ENCODE data around the gene PACSIN3.
A peak's percentile ranks its signal among the peaks of the same experiment; 100 is the strongest.
"Not testable (repeated sequence)": the region's sequence is repeated elsewhere in the genome, so short reads cannot be mapped to it uniquely, and the experiment has no call there.

PACSIN3 gene

DNA sequence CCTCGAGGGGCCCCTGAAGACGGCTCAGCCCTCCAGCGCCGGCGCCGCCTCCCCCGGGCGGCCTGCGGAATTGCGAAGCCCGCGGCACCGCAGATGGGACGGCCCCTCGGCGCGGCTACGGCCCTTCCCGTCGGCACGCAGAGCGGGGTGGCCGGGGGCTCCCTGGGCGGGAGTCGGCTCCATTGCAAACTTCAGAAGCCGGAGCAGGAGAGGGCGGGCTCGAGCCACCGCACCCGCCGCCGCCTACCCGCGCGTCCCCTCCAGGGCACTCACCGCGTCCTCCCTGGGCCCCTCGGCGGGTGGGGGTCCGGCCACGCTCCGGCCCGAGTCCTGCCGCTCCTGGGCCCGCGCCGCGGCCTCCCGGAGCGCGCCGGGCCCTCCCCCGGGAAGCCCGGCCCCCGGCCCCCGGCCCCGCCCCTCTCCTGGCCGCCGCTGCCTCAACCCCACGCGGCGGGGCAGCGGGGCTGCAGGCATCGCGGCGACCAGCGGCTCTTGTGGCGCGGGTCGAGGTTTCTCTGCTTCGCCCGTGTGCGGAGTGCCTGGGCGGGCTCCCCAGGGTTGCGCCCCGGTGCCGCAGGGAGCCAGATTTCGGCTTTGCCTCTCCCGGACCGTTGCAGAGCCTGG, at the start of gene PACSIN3:
Gene PACSIN3, minus strand, starts transcription at position 359 of the 624 bp plus-strand sequence. CDS start 3,707 bp downstream, outside the sequence.
- peak in 1 of 3 experiments; percentile 52 for DNase-seq (ENCODE audit: low read depth in 3 of 3)

- no peak for DNase-seq (ENCODE audit: low read depth in 3 of 3)
Observed at GRCh38 chr11:47235163-47235562, 48.9 kb upstream of the PACSIN3 start.

GRCh38 chr11:47234669-47235100, 48.5 kb upstream of the PACSIN3 start:
- peak in 1 of 3 experiments; percentile 41 for DNase-seq (ENCODE audit: low read depth in 3 of 3)

DNA sequence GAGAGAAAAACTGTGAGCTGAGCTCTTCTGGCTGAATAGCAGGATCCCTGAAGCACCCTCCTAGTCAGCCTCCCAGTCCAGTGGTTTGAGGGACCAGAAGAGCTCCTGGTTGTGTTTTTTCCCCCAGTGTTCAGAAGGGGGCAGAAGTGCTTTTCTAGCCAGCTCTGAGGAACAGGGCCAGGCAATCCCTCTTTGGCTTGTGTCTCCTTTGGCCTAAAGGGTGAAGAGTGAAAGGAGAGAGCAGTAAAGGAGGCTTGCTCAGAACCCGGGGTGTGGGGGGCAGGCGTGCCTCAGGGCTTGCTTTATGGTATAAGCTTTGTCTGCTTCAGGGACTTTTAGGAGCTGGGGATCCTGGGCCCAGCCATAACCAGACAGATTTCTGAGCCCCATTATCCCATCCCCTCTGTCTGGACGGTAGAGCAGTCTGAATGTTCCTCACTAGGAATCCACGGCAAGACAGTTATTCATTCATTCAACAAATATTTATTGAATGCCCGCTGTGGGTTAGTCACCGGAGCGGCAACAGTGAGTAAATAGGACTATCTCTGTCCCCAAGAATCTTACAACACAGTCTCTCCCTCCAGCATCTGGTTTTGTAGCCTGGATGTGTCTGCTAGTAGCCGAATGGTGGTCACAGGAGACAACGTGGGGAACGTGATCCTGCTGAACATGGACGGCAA, 47.9 kb upstream of the PACSIN3 start:
- DNase-seq (ENCODE audit: low read depth in 3 of 3): no peak

DNA sequence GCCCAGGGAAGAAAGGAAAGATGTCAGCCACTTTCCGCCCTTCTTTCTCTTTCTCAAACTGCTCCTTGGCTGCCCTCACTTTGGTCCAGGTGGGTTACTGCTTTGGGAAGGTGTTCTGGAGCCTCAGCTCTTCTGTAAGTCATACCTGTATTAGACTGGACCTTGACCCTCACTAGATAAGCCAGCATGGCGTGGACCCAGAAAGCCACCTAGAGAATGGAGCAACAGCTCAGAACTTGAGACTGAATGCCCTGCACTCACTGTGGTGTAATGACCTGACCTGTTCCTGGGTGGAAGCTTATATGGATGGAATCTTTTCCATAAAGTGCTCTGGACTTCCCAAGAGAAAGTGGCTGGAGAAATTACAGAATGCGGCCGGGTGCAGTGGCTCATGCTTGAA, 46.8 kb upstream of the PACSIN3 start:
- DNase-seq (ENCODE audit: low read depth in 3 of 3): no peak

DNA sequence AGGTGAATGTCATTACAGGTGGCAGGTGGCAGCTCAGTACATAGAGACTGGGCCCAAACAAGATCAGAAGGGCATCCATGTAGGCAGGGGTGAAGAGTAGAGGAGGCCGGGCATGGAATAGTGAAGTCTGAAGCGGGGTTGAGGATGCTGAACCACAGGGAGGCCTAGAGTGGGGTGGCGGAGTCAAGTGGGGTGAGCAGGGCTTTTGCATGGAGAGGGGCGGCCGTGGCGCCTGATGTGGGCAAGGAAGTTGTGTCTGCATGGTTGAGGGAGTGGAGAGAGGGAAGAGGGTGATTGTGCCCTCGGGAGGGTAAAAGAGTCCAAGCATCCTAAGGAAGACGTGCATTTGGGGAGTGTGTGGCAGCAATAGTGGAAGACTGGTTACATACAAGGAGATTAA, 42.9 kb upstream of the PACSIN3 start:
- no peak for DNase-seq (ENCODE audit: low read depth in 3 of 3)

DNA sequence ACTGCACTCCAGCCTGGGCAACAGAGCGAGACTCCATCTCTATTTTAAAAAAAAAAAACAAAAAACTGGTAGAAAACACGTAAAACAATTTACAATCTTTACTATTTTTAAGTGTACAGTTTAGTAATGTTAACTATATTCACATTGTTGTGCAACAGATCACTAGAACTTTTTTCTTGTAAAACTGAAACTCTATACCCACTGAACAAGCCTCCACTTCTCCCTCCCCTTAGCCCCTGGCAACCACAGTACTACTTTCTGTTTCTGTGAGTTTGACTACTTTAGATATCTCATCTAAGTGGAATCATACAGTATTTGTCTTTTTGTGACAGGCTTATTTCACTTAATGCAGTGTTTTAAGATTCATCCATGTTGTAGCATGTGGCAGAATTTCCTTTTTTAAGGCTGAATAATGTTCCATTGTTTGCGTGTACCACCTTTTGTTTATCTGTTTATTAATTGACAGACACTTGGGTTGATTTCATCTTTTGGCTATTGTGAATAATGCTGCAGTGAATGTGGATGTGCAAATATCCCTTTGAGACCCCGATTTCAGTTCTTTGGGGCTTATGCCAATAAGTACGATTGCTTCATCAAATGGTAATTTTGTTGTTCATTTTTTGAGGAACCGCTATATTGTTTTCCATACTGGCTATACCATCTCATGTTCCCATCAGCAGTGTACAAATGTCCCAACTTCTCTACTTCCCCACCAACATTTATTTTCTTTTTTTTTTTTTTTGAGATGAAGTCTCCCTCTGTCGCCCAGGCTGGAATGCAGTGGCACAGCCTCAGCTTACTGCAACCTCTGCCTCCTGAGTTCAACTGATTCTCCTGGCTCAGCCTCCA, 39.5 kb upstream of the PACSIN3 start:
- no peak for DNase-seq (ENCODE audit: low read depth in 3 of 3)

- no peak for DNase-seq (ENCODE audit: low read depth in 3 of 3)
Observed at GRCh38 chr11:47222696-47223095, 36.5 kb upstream of the PACSIN3 start.

GRCh38 chr11:47220401-47220821, 34.2 kb upstream of the PACSIN3 start:
- no peak for DNase-seq (ENCODE audit: low read depth in 3 of 3)

- DNase-seq (ENCODE audit: low read depth in 3 of 3): peak; percentile 46 to 56 (median 47)
Observed at GRCh38 chr11:47216121-47216798, 30.0 kb upstream of the PACSIN3 start.

DNA sequence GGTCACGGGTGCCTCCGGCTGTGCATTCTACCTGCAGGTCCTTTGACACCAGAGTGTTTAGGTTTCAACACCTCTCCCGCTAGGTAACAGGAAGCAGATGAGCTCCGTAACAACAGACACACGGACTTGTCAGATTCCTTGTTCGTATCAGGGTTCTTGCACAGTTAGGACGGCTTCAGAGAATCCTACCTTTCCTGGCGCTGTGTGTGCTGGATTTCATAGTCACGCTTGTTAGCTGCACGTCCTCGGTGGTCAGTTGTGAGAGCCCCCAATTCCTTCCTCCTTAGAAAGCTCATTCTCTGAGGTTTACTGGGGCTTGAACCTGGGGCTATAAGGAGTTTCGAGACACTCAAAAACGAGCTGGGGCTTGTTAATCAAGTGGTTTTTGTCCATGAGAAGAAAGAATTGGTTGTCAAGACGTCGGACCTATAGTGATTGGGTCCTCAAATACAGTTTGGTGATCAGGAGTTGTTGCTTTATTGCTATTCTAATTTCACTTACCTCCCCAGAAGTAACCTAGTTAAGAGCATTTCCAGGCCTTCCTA, 29.2 kb upstream of the PACSIN3 start:
- DNase-seq (ENCODE audit: low read depth in 3 of 3): no peak

- peak; percentile 66 to 74 (median 70) for DNase-seq (ENCODE audit: low read depth in 3 of 3)
Observed at GRCh38 chr11:47213950-47214565, 27.8 kb upstream of the PACSIN3 start.

GRCh38 chr11:47212938-47213337, 26.7 kb upstream of the PACSIN3 start:
- DNase-seq (ENCODE audit: low read depth in 3 of 3): no peak

GRCh38 chr11:47208628-47209027, 22.4 kb upstream of the PACSIN3 start:
- DNase-seq (ENCODE audit: low read depth in 3 of 3): no peak

GRCh38 chr11:47208008-47208552, 21.8 kb upstream of the PACSIN3 start:
- not testable (repeated sequence) for DNase-seq (ENCODE audit: low read depth in 3 of 3)

DNA sequence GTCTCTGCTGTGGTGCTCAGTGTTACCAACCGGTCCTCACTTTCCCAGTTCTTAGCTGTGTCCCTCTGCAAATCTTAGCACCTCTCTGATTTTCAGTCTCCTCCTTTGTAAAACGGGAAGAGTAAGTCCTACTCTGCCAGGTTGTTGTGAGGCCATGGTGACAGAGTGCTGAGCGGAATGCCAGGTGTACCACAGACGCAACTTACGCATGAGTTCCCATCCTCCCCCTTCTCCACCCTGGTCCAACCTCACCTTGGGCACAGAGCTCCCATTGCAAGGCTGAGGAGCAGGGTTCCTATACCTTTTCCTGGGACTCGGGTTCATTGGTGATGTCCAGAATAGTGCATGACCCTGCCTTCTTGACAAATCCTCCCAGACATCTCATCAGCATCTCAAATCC, 21.2 kb upstream of the PACSIN3 start:
- DNase-seq (ENCODE audit: low read depth in 3 of 3): no peak

DNA sequence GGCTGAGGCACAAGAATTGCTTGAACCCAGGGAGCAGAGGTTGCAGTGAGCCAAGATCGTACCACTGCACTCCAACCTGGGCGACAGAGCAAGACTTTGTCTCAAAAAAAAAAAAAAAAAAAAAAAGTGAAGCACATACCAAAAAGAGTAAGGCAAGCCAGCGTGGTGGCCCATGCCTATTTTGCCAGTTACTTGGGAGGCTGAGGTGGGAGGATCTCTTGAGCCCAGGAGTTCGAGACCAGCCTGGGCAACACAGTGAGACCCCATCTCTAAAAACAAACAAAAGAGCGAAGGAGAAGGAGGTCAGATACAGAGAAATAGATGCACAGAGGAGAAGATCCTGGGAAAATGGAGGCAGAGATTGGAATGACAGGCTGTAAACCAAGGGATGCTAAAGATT, 20.3 kb upstream of the PACSIN3 start:
- DNase-seq (ENCODE audit: low read depth in 3 of 3): not testable (repeated sequence)

- DNase-seq (ENCODE audit: low read depth in 3 of 3): no peak
Observed at GRCh38 chr11:47204637-47204989, 18.4 kb upstream of the PACSIN3 start.

GRCh38 chr11:47202576-47202975, 16.3 kb upstream of the PACSIN3 start:
- DNase-seq (ENCODE audit: low read depth in 3 of 3): no peak

- no peak for DNase-seq (ENCODE audit: low read depth in 3 of 3)
Observed at GRCh38 chr11:47201015-47201414, 14.8 kb upstream of the PACSIN3 start.

GRCh38 chr11:47198161-47198560, 11.9 kb upstream of the PACSIN3 start:
- DNase-seq (ENCODE audit: low read depth in 3 of 3): not testable (repeated sequence)
